Activated CD4-positive, alpha-beta T cell treated with anti-CD3 and anti-CD28 coated beads, Interleukin-2, amount 50 U/mL, for 16 hours (primary cell): Measurements from ENCODE around the gene B3GAT1.

ENCODE experiments used
- DNase-seq: peaks from one replicate; pipeline ENCODE4 v3.0.0-alpha.2; 2020

Gene B3GAT1

DNA sequence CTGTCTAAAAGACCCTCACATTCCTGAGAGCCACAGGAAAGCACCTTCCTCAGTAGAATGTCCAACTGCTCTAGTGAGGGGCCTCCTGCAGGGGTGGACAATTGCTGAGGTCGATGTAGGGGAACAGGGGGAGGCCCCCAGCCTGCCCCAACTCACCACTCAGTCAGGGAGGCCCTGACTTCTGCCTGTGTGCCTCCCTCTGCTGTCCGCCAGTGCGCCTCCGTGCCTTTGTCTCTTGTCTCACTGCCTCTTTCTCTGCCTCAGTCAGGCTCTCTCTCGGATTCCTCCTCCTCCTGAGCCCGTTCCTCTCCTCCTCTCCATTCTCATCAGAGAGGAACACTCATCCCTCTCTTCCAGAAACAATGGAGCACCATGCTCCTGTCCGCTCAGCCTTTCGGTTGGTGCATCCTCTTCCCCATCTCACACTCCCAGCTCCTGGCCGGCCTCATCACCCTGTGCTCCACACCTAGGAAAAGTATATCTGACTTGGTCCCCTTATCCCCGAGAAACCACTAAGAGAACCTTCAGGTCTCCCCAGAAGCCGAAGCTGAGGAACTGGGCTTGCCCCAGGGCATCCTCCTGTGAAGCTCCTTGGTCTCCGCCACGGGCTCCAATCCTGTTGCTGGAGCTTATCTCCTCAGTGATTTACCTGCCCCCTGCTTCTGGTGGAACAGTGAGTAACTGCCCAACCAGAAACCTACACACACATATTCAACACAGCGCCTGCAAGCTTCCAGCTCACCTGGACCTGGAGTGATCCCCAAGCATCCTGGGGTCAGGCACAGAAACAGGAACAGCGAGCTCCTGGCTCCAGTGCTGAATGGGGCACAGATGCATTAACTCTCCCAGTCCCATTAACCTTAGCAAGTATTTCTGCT, 2.3 kb downstream of the B3GAT1 start:
- no peak for DNase-seq

DNA sequence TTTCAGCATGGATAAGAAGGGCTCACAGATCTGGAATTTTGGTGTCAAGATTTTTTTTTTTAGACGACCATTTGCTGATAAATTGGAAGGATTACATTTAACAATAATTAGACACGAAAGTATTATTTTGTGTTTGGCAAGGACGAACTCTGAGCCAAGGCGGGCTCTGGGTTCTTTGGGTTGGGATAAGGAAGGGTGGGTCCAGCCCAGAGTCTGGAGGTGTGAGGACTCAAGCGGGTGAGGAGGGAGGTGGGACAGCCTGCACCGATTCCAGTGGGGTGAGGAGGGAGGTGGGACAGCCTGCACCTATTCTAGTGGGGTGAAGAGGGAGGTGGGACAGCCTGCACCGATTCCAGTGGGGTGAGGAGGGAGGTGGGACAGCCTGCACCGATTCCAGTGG, 4.1 kb downstream of the B3GAT1 start:
- no peak for DNase-seq

GRCh38 chr11:134407321-134407828, 4.7 kb downstream of the B3GAT1 start:
- no peak for DNase-seq

GRCh38 chr11:134406264-134407185, 5.5 kb downstream of the B3GAT1 start:
- DNase-seq: peak; percentile 9

DNA sequence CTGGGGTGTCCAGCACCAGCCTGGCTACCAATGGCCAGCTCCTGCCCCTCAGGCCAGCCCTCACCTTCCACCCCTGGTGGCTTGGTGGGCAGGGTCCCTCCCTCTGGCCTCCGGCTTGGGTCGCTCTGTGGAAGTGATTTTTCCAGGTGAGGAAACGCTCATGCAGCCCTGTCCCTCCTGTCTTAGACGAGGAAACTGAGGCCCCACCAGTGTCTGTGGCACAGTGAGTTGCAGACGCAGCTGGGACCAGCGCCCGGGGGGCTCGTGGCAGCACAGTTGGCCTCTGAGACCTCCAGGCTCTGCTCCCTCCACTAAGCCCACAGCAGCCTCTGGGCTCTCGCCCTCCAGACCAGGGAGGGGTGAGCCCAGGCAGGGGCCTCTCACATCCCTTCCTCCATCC, 6.2 kb downstream of the B3GAT1 start:
- no peak for DNase-seq

- DNase-seq: no peak
These were observed 6.6 kb downstream of the B3GAT1 start for GRCh38 chr11:134405436-134405835.

GRCh38 chr11:134404575-134405341, 7.3 kb downstream of the B3GAT1 start:
- DNase-seq: no peak

GRCh38 chr11:134402910-134403309, 9.1 kb downstream of the B3GAT1 start:
- no peak for DNase-seq

DNA sequence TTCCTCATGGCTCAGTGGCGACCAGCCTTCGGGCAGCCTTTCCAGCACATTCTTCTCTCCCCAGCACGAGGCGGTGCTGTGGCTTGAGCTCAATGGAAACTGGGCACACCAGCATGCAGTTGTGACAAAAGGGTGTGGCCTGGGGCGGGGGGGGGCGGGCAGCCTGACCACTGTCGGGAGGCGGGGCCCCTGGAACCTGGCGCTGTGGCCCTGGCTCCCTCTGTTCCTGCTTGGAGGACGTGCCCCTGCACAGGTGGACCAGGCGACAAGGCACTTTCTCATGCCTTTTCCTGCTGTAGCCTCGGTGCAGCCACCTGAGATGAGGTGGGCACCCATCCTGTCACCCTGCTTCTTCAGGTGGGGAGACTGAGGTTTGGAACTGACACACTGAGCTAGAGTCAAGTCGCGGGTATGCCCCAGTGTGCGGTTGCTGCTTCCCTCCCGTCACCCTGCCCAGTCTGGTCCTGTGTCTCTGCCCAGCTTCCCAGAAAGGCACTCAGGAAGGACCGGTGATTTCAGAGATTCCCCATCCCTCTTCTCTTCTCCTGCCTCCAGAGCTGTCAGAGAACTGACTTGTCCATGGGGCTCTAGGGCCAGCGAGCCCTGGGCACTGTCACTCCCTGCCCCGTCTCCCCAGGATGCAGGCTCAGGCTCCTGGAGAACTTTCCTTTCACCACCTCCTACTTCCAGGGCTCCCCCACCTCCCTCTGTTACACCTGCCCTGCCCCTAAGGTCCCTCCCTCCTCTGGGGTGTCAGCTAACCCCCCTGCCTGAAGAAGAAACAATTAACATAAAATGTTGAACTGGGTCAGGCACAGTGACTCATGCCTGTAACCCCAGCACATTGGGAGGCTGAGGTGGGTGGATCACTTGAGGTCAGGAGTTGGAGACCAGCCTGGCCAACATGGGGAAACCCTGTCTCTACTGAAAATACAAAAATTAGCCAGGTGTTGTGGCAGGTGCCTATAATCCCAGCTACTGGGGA, 9.9 kb downstream of the B3GAT1 start:
- no peak for DNase-seq

GRCh38 chr11:134399996-134400395, 12.0 kb downstream of the B3GAT1 start:
- DNase-seq: no peak

- DNase-seq: no peak
These were observed 12.8 kb downstream of the B3GAT1 start for GRCh38 chr11:134399293-134399654.

DNA sequence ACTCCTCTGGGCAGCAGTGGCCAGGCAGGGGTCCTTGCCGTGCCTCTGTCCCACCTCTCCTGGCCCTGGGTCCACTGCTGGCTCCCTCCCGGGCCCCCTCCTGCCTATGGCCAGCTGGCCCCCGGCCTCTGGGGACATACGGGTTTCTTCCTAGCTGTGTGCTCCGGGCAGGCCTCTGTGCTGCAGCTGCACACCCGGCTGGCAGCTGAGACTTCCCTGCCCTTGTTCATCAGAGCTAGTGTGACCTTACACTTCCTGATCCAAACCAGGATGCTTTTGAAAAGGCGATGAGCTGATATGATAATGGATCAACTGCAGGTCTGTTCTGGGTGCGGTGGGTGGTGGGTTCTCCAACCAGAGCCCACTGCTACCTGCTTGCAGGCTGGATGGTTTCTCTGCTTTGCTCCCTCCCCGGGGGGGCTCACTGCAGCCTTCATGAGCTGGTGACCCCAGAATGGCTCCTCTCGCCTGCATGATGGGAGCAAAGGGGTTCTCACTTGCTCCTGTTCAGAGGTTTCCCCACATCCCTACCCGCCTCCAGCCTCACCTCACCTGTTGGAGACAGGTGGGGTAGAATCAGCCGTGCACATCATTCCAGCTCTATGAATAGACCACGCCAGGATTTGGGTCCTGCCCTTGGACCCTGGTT, 13.3 kb downstream of the B3GAT1 start:
- no peak for DNase-seq

DNA sequence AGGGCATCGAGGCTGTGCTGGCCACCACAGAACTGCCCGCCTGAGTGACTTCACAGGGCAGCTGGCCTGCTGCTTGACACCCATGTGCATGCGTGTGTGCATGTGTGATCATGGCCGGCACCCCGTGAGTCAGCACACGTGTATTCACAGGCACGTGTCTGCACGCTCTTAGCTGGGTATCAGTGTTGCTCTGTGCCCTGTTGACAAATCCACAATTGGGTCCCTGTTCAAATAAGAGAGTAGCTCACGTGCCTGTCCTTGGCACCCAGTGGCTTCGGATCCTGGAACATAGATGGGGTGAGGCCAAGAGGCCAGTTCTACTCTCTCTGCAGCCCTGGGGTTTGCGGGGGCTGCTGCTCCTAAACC, 14.0 kb downstream of the B3GAT1 start:
- DNase-seq: no peak

GRCh38 chr11:134397304-134398078, 14.6 kb downstream of the B3GAT1 start:
- no peak for DNase-seq

DNA sequence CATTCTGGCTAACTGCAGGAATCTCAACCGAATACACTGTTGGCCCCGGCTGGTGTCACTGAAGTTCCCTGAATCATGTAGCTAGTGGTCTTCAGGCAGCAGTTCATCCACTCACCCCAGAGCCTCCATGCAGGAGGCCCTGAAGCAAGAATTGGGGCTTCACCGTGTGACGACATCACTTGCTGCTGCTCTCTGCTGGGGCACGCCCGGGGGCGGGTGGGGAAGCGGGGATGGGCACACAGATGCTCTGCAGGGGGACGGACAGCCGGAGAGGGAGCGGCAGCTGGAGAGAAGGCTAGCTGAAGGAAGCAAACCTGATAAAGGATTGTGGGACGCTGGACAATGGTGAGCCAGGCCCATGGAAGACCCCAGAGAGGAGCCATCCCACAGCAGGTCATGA, 17.0 kb downstream of the B3GAT1 start:
- DNase-seq: no peak

GRCh38 chr11:134394311-134394710, 17.7 kb downstream of the B3GAT1 start:
- no peak for DNase-seq

DNA sequence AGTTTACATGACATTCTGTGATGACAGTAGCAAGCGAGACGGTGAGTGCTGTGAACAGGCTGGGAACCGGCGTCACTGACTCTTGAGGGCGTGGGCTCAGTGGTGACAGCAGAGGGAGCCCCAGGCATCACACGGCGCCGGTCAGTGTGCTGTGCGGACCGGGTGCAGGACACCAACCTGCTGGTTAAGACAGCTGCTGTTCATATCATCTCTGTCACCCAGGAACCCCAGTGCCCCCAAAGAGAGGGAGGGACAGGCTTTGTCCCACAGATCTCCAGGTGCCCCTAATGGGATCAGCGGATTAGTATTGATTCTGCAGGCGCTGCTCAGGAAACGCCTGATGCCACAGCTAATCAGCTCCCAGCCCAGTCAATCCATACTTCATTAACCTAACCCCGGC, 18.4 kb downstream of the B3GAT1 start:
- DNase-seq: no peak

- no peak for DNase-seq
These were observed 19.0 kb downstream of the B3GAT1 start for GRCh38 chr11:134392953-134393615.

DNA sequence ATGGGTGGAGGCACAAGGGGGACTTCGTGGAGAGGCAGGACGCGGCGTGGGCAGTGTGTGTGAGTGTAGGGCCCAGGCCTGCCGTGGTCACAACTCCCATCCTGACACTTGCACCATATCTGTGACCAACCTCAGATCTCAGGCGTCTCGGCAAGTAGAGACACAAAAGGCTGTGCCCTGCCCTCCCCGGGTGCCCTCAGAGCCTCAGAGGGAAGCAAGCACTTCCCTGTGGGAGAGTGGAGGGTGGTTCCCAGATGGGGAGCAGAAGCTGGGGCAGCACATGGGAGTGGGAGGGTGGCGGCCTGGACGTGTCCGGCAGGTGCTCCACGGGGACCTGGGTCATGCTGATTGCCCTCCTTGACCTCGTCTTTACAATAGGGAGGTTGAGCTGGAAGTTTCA, 20.4 kb downstream of the B3GAT1 start:
- no peak for DNase-seq
